HG03442 (cell line): ENCODE data around the gene CRTC3.

Source experiments
- ATAC-seq: cut with Tn5 transposase; IDR thresholded peaks from one replicate; pipeline ENCODE4 v1.9.1; 2021; ENCODE audit warnings: mild to moderate bottlenecking, moderate library complexity; ENCODE audit not compliant: unreplicated experiment

Gene CRTC3

DNA sequence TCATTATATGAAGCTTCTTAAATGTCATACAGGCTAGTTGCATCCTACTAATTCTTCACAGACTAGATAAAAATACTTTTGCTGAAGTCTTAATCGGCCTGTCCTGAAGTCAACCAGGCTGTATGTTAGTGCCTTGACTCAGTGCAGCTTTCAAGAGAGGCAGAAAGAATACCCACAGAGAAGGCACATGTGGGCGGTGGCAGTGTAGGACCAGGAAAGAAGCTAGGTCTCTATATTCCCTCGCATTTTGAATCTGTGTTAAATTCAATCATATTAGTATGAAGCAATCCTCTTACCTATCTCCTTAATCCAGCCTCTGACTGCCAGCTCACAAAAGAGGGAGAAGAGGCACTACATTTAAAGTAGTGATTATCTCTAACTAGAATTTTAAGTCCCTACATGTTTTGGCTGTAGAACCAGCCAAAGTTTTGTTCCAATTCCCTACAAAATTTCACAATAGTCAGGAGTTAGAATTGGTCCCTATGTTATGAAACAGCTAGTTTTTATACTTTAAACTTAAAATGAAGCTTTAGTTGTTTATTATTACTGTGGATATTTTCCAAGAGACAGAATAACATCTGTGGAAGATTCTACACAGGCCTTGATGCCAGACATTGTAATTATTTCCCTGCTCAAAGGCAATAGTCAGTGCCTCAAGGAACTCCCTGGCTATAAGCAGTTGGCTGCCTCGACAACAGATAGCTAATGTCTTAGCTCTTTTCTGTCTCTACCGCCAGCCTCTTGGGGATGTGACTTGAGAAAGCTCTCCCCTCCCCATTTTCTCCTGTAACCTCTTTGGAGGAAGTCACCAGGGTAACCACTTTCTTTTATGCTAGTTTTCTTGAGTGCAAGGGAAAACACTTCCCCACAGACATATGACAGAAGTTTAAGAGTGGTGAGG lies 31.9 kb downstream of the CRTC3 start:
- ATAC-seq, result no peak

DNA sequence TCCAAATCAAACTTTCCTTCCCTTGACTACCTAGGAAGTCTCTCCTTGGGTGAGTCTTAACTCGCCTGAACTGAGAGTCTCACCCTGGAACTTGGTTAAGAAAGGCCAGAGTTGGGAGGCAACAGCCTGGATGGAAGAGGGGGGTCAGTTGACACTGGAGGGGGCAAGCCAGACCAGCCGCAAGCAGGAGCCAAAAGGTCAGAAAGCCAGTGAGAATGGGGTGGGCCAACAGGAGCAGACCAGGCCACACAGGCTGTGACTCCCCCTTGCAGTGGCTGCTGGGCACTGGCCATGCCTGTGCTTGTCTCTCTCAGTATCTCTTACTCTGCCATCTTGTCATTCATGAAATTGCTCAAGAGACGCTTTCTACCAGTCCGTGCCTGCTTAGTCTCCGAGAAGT lies 32.9 kb downstream of the CRTC3 start:
- no peak for ATAC-seq

DNA sequence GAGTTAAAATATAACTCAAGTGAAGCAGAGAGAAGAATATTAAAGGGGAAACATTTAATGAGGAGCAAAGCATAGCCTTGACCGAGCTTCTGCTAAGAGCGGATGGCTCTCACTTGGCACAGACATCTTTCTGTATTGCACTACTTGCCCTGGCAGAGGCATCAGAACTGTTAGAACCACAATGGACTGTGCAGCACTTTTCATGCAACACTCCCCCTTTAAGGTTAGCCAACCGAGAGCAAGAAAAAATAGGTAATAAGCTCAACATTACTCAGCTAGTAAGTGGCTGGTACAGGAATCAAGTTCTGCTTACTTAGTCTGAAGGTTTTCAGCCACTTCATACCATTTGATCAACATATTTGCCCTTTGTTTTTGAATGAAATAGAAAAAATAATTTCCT lies 33.7 kb downstream of the CRTC3 start:
- no peak for ATAC-seq

- no peak for ATAC-seq
These were observed 34.3 kb downstream of the CRTC3 start for GRCh38 chr15:90564051-90564450.

DNA sequence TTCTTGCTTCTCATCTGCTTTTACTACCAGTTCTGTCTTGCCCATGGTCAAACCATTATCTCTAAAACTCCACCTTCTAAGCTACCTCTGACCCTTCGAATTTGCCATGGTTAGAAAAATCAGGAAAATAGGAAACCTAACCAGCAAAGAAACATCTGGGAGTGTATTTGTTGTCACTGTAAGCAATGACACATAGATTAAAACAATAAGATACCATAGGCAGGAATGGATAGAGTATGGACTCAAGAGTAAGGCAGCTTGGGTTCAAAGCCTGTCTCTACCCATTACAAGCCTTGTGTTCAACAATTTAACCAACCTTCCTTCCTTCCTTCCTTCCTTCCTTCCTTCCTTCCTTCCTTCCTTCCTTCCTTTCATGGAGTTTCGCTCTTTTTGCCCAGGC lies 34.9 kb downstream of the CRTC3 start:
- ATAC-seq, result no peak

DNA sequence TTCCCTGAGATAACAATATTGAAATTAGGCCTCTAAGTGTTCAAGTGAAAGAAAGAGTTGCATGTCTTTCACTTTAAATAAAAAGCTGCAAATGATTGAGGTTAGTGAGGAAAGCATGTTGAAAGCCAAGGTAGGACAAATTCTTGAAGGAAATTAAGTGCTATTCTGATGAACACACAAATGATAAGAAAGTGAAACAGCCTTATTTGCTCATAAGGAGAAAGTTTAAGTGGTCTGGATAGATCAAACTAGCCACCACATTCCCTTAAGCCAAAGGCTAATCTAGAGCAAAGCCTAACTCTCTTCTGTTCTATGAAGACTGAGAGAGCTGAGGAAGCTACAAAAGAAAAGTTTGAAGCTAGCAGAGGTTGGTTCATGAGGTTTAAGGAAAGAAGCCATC lies 36.1 kb downstream of the CRTC3 start:
- no peak for ATAC-seq

DNA sequence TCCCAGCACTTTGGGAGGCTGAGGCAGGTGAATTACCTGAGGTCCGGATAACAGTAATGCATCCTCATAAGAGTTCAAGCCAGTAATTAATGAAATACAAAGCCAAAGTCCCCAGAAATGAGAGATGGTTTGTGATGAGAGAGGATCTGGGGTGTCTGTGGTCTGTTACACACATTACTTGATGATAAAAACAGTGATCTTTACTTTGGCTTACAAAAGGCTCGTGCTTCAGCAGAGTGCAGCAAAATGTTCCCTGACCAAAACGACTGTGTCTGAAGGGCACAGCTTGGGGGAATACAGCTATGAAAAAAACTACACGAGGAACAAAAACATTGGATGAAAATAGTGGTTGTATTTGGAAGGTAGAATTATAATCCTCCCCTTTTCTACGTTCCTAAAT lies 40.9 kb downstream of the CRTC3 start:
- no peak for ATAC-seq

DNA sequence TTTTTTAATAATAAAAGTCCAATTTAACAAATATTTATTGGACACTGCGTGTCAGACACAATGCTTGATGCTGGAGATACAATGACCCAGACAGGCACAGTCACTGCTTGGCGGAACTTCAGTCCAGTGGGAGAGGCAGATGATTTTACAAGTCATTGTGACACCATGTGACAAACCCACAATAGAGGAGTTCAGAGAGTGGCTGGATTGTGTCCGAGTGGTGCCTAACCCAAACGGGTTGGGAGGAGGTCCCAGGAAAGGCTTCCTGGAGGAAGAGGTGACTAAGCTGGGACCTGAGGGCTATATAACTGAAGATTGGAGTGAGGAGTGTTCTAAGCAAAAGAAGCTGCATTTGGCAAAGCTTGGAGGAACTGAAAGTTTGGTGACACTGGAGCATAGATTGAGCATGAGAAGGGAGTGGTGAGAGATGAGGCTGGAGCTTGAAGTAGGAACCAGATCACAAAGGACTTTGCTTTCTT lies 41.4 kb downstream of the CRTC3 start:
- ATAC-seq, result peak; percentile 64

DNA sequence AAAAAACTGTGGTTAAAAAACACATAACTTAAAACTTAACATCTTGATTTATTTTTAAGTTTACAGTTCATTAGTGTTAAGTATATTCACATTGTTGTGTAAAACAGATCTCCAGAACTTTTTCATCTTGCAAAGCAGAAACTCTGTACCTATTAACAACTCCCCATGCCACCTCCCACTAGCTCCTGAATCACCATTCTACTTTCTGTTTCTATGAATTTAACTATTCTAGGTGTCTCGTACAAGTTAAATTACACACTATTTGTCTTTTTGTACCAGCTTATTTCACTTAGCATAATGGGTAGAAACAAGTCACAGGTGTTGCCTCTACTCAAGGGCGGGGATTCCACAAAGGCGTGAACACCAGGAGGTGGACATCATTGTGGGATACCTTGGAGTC lies 43.2 kb downstream of the CRTC3 start:
- ATAC-seq, result no peak

- no peak for ATAC-seq
These were observed 47.1 kb downstream of the CRTC3 start for GRCh38 chr15:90576711-90577389.

GRCh38 chr15:90579213-90579612 lies 49.5 kb downstream of the CRTC3 start:
- no peak for ATAC-seq

- no peak for ATAC-seq
These were observed 50.4 kb downstream of the CRTC3 start for GRCh38 chr15:90580099-90580498.

DNA sequence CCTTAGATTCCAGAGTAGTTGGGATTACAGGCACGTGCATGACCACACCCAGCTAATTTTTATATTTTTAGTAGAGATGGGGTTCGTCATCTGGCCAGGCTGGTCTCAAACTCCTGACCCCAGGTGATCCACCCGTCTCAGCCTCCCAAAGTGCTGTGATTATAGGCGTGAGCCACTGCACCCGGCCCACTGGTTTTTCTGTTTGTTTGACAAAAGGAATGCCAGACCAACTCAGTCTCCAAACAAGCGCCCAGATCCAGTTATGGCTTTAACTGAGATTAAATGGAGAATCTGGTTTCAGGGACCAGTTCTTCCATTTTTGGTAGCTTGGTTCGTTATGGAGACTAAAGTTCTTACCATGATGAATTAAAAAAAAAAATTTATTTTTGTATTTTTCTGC lies 50.8 kb downstream of the CRTC3 start:
- ATAC-seq, result no peak

DNA sequence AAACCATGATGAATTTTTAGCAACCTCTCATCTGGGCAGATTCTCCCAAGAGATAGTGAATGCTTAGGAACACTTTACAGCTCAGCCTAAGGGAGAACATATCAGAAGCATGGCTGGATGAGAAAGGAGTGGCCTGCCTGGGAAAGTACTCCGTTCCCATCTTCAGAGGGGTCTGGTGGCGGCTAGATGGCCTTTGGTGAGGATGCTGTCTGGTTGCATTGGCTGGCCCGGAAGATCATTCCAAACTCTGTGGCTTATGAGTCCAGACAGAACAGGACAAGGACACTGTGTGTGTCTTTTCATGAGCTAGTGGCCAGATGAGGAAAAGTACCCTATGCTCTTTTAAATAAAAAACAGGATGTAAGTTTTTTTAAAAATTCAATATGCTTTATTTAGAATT lies 51.2 kb downstream of the CRTC3 start:
- ATAC-seq, result no peak

DNA sequence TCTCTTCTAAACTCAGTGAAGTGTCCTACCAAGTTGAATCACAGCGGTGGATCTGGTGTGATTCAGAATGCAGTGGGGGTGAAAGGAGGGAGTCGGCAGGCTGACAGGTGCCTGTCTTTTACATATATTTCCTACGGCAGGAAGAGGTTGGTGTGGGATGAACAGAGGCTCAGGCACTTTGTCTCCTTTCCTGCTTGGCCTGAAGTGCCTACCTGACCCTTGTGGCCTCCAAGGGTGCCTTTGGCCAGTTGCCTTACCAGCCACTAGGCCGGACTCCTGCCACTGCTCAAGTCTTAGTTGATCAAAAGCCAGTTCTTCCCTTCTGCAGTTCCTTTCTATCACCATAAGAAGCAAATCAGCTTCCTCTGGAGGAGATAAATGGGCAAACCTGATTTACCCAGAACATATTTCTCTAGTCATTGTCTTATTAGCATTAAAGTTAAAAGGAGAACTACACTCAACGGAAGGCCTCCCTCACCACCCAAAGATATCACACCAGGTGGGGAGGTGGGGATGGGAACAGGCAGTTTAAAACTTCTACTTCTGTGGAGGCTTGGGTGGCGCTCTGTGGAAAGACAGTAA lies 52.1 kb downstream of the CRTC3 start:
- no peak for ATAC-seq

- no peak for ATAC-seq
These were observed 52.8 kb downstream of the CRTC3 start for GRCh38 chr15:90582553-90582952.

DNA sequence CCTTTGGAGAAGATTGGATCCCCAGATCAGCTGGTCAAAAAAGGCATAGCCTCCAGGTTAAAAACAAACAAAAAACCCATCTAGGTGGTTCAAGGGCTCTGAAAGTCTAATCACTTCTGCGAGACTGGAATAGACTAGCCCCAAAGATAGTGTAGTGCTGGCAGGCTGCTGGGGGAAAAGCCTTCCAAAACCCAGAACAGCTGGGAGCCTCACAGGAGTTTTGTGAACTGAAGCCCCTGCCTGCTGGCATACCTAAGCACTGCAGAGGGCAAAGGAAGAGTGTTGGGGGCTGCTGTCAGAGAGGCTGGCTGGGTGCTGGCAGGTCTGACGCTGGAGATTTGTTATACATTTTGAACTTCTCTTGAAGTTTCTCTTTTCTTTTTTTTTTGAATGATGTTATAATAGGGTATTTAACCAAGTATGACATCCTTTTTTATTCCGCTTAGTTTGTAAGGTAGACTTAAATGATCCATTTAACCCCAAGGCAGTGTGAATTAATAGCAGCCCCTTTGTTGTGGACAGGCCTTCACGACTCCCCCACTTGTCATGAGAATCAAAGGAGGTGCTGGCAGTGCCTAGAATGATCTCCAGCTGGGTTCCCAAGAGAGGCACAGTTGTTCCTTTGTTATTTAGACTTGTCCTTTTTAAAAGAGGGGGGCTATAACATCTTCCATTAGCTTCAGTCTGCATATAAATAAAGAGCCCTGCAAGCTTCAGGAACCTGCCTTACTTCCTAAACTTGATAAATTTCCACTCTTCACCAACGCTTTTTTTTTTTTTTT lies 53.9 kb downstream of the CRTC3 start:
- ATAC-seq, result no peak

- no peak for ATAC-seq
These were observed 55.1 kb downstream of the CRTC3 start for GRCh38 chr15:90584841-90585240.

- no peak for ATAC-seq
These were observed 56.1 kb downstream of the CRTC3 start for GRCh38 chr15:90585863-90586262.

DNA sequence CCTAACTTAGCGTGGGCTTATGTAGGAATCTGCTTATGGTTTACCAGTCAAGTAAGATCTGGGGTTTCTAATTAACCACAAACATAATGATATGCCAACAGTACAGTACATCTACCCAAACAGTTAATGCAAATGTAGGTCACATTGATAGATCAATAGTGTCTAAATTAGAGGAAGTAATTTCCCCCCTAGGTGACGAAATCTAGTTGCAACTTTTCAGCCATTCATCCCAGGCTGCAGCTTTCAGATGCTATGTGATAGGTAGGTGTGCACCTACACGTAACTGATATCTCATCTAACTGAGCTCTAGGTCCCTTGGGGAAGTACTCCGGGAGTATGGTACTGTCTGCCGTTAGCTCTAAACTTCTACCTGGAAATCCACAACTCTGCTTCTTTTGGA lies 57.2 kb downstream of the CRTC3 start:
- ATAC-seq, result no peak

DNA sequence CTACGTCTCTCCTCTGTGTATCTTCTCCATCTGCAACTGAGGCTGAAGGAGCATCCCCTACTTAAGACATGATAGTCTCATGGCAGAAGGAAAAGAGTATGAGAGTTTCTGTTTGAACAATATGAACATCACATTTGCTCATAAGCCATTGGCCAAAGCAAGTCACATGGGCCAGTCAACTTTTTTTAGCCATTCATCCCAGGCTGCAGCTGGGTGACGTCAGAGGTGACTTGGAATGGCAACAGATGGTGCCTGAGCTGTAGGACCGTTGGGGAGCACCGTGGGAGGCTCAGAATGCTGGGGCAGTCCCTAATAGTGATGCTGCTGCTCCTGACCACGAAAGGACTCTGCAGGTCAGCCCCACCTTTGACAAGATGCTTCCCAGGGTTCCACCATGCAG lies 58.7 kb downstream of the CRTC3 start:
- ATAC-seq, result no peak
